Measurements from ENCODE around the gene CHI3L2. TPM values are rescaled to one million over a fixed set of nuclear protein-coding genes. Genes with fewer than 3 reads are reported as not detected.

CHI3L2 gene
- total RNA-seq, 1 donor from 2014 or later: 5.6 TPM

GRCh38 chr1:111205714-111206050, 21.8 kb upstream of the CHI3L2 start:
- Histone ChIP-seq H3K4me3 (no peak overlapping the region), H3K4me1 (peaks cover 37% of the 10 kb centered on the region), H3K27me3 (no peaks in the 10 kb centered on the region), H3K9me3 (no peaks in the 10 kb centered on the region), H3K36me3 (no peaks in the 10 kb centered on the region), H3K27ac (no peak overlapping the region)
- TF ChIP-seq POLR2AphosphoS5 (IDR thresholded peaks at IDR 0.05; ENCODE audit: insufficient read depth in 1 of 2, low read depth in 1 of 2): no peak
- TF ChIP-seq POLR2A (IDR thresholded peaks at IDR 0.05): no peak
- TF ChIP-seq, protein P1, sequence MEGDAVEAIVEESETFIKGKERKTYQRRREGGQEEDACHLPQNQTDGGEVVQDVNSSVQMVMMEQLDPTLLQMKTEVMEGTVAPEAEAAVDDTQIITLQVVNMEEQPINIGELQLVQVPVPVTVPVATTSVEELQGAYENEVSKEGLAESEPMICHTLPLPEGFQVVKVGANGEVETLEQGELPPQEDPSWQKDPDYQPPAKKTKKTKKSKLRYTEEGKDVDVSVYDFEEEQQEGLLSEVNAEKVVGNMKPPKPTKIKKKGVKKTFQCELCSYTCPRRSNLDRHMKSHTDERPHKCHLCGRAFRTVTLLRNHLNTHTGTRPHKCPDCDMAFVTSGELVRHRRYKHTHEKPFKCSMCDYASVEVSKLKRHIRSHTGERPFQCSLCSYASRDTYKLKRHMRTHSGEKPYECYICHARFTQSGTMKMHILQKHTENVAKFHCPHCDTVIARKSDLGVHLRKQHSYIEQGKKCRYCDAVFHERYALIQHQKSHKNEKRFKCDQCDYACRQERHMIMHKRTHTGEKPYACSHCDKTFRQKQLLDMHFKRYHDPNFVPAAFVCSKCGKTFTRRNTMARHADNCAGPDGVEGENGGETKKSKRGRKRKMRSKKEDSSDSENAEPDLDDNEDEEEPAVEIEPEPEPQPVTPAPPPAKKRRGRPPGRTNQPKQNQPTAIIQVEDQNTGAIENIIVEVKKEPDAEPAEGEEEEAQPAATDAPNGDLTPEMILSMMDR (IDR thresholded peaks at IDR 0.05): no peak
- no peak for DNase-seq (ENCODE audit: extremely low spot score in 2 of 2)
- intact Hi-C loops (cut with DNase I): no loop called here

GRCh38 chr1:111208921-111209320, 18.6 kb upstream of the CHI3L2 start:
- TF ChIP-seq, protein P1 (IDR thresholded peaks at IDR 0.05): no peak
- no peak for TF ChIP-seq POLR2AphosphoS5 (IDR thresholded peaks at IDR 0.05; ENCODE audit: insufficient read depth in 1 of 2, low read depth in 1 of 2)
- no peak overlapping the region for H3K4me3 ChIP-seq
- H3K9me3 ChIP-seq: no peaks in the 10 kb centered on the region
- intact Hi-C loops (cut with DNase I): no loop called here
- H3K4me1 ChIP-seq: peaks cover 10% of the 10 kb centered on the region
- no peak overlapping the region for H3K27ac ChIP-seq
- H3K27me3 ChIP-seq: no peaks in the 10 kb centered on the region
- DNase-seq (ENCODE audit: extremely low spot score in 2 of 2): no peak
- no peaks in the 10 kb centered on the region for H3K36me3 ChIP-seq

DNA sequence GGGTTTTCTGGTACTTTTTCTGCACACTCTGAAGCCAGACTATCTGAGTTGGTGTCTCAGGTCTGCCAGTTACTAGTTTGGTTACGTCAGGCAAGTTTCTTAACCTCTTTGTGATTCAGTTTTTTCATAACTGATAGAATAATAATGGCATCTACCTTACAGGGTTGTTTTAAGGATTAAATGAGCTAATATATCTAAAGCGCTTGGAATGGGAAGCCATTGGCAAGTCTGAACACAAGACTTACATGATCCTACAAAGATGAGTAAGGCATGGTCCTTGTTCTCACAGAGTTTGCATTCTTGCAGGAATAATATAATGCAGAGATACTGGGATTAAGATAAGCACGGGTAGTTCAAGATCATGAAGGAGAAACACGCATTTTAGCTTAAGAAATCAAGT, 17.9 kb upstream of the CHI3L2 start:
- Histone ChIP-seq H3K27ac (no peak overlapping the region), H3K9me3 (no peaks in the 10 kb centered on the region), H3K4me3 (no peak overlapping the region), H3K27me3 (no peaks in the 10 kb centered on the region), H3K4me1 (peaks cover 8% of the 10 kb centered on the region), H3K36me3 (no peaks in the 10 kb centered on the region)
- DNase-seq (ENCODE audit: extremely low spot score in 2 of 2): no peak
- intact Hi-C loops (cut with DNase I): no loop called here
- TF ChIP-seq, protein P1 (IDR thresholded peaks at IDR 0.05): no peak
- TF ChIP-seq POLR2AphosphoS5 (IDR thresholded peaks at IDR 0.05; ENCODE audit: insufficient read depth in 1 of 2, low read depth in 1 of 2) (no peak), POLR2A (IDR thresholded peaks at IDR 0.05) (no peak)

DNA sequence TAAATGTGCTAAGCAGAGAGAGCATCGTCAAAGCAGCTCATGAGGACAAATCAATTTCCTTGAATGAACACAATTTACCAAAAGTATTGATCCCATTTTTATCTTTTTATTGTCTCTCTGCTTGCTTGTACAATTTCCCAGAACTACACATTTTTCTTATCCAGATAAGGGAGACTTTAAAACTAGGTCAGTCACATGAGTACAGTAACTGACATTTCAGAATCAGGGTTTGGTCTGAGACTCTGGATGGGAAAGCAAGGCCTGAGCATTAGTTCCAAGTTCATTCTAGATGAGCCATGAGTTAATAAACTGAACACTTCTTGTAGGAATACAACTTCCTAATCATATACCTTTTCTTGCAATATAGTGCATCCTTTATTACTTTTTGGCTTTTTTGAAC, 15.6 kb upstream of the CHI3L2 start:
- H3K4me3 ChIP-seq: no peak overlapping the region
- intact Hi-C loops (cut with DNase I): no loop called here
- no peak for DNase-seq (ENCODE audit: extremely low spot score in 2 of 2)
- H3K36me3 ChIP-seq: no peaks in the 10 kb centered on the region
- H3K9me3 ChIP-seq: no peaks in the 10 kb centered on the region
- H3K27ac ChIP-seq: no peak overlapping the region
- H3K27me3 ChIP-seq: no peaks in the 10 kb centered on the region
- no peaks in the 10 kb centered on the region for H3K4me1 ChIP-seq
- TF ChIP-seq POLR2AphosphoS5 (IDR thresholded peaks at IDR 0.05; ENCODE audit: insufficient read depth in 1 of 2, low read depth in 1 of 2) (no peak), POLR2A (IDR thresholded peaks at IDR 0.05) (no peak)
- TF ChIP-seq, protein P1 (IDR thresholded peaks at IDR 0.05): no peak

DNA sequence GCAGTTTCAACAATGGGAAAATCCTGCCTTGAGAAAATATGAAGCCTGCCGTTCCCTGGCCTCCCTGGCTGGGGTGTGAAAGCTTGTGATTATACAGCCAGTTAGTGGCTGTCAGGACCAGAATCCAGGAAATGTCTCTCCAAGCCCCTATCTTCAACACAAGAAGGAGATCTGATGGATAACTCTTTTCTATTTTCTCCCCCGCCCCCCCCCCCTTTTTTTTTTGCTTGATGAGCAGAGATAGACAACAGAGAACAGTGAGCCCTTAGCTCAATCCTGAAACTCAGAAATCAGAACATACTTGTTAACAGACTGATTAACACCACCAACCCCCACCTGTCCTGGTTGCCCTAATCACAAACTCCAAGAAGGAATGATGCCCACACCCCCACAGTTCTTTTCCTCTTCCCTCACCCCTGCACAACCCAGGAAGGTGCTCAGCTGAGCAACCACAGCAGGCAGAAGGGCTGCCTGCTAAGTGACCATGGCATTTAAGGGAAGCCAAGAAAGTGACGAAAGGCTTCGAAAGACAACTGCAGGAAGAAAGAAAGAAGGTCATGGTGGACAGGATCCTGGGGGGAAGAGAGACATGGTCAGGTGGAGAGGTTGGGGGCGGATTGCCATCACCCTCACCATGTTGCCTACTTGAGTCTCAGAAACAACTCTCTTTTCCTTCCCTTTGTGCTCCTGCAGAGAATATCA, 14.7 kb upstream of the CHI3L2 start:
- TF ChIP-seq POLR2A (IDR thresholded peaks at IDR 0.05) (no peak), POLR2AphosphoS5 (IDR thresholded peaks at IDR 0.05; ENCODE audit: insufficient read depth in 1 of 2, low read depth in 1 of 2) (no peak)
- TF ChIP-seq, protein P1 (IDR thresholded peaks at IDR 0.05): no peak
- H3K9me3 ChIP-seq: no peaks in the 10 kb centered on the region
- H3K27ac ChIP-seq: no peak overlapping the region
- H3K4me1 ChIP-seq: no peaks in the 10 kb centered on the region
- DNase-seq (ENCODE audit: extremely low spot score in 2 of 2): no peak
- no peaks in the 10 kb centered on the region for H3K27me3 ChIP-seq
- no peak overlapping the region for H3K4me3 ChIP-seq
- H3K36me3 ChIP-seq: no peaks in the 10 kb centered on the region
- intact Hi-C loops (cut with DNase I): no loop called here
